ENCODE measurements around the gene STXBP5. TPM values are rescaled to one million over a fixed set of nuclear protein-coding genes. Genes with fewer than 3 reads are reported as not detected.

The STXBP5 gene
- polyA plus RNA-seq, 2 of the 4 experiments (the other 2 are of a cell fraction) = 10.8 to 17.8 TPM

GRCh38 chr6:147274012-147274411 is 69.8 kb downstream of the STXBP5 start:
- Histone ChIP-seq H3K9me3 (no peaks in the 10 kb centered on the region), H3K4me1 (no peaks in the 10 kb centered on the region), H3K27ac (no peak overlapping the region), H3K4me3 (no peak overlapping the region), H3K4me2 (no peak overlapping the region)
- ChIA-PET POLR2A (no interaction called here), CTCF (interaction anchor here (0.6 to 1.3 kb wide), 2 partner anchors 12 to 82 kb away, joined by 3 read pairs; no protein-coding TSS in a partner anchor)
- TF ChIP-seq ZFP36 (IDR thresholded peaks at IDR 0.05; ENCODE audit: borderline replicate concordance, partially characterized antibody) = no peak
- no peak for TF ChIP-seq FOSL2 (IDR thresholded peaks at IDR 0.05)
- no peak for TF ChIP-seq FOSL2 (CRISPR knock-in tag; IDR thresholded peaks at IDR 0.05)
- DNase-seq (ENCODE audit: low read depth in 1 of 2, low spot score in 1 of 2) = no peak
- FAIRE-seq = no peak
- ATAC-seq = no peak

- ChIA-PET CTCF (no interaction called here), POLR2A (no interaction called here)
- H3K27ac ChIP-seq = no peak overlapping the region
- no peak for DNase-seq (ENCODE audit: low read depth in 1 of 2, low spot score in 1 of 2)
- no peaks in the 10 kb centered on the region for H3K9me3 ChIP-seq
- TF ChIP-seq ZFP36 (IDR thresholded peaks at IDR 0.05; ENCODE audit: borderline replicate concordance, partially characterized antibody) (no peak), MAFK (IDR thresholded peaks at IDR 0.05; ENCODE audit: partially characterized antibody) (peak; percentile 25)
- no peaks in the 10 kb centered on the region for H3K4me1 ChIP-seq
- no peak for FAIRE-seq
- H3K4me3 ChIP-seq = no peak overlapping the region
- H3K4me2 ChIP-seq = no peak overlapping the region
- ATAC-seq = no peak
Measured at GRCh38 chr6:147274776-147275175, 70.6 kb downstream of the STXBP5 start.

- Histone ChIP-seq H3K4me1 (no peaks in the 10 kb centered on the region), H3K4me2 (no peak overlapping the region), H3K4me3 (no peak overlapping the region), H3K9me3 (no peaks in the 10 kb centered on the region), H3K27ac (no peak overlapping the region)
- TF ChIP-seq EHMT2 (IDR thresholded peaks at IDR 0.05; ENCODE audit: low read depth) = no peak
- TF ChIP-seq SREBF2 (IDR thresholded peaks at IDR 0.05) = no peak
- no peak for TF ChIP-seq GATA3 (IDR thresholded peaks at IDR 0.05; ENCODE audit: borderline replicate concordance)
- TF ChIP-seq MAZ (IDR thresholded peaks at IDR 0.05; ENCODE audit: borderline replicate concordance, low read depth, low read length) = no peak
- no peak for TF ChIP-seq ESRRA (IDR thresholded peaks at IDR 0.05; ENCODE audit: borderline replicate concordance, low read length)
- TF ChIP-seq RNF2 (IDR thresholded peaks at IDR 0.05; ENCODE audit: borderline replicate concordance, low read depth) = no peak
- no peak for TF ChIP-seq ZNF302 (CRISPR knock-in tag; IDR thresholded peaks at IDR 0.05)
- TF ChIP-seq BCL3 (IDR thresholded peaks at IDR 0.05) = no peak
- WGBS (ENCODE audit: missing lambda C conversion rate) = 96% methylated on average over 2 of the region's 2 CpGs
- FAIRE-seq (no peak), DNase-seq (ENCODE audit: low read depth in 1 of 2, low spot score in 1 of 2) (no peak), ATAC-seq (no peak)
- ChIA-PET CTCF (no interaction called here), POLR2A (no interaction called here)
Measured at GRCh38 chr6:147278891-147279290, 74.7 kb downstream of the STXBP5 start.

- TF ChIP-seq GATA3 (IDR thresholded peaks at IDR 0.05; ENCODE audit: borderline replicate concordance) = no peak
- no peak for TF ChIP-seq RFX5 (IDR thresholded peaks at IDR 0.05)
- TF ChIP-seq MAFK (IDR thresholded peaks at IDR 0.05; ENCODE audit: partially characterized antibody) = no peak
- no peak for TF ChIP-seq CTCF (IDR thresholded peaks at IDR 0.05)
- TF ChIP-seq TP53 (CRISPR knock-in tag; IDR thresholded peaks at IDR 0.05) = no peak
- TF ChIP-seq CBX8 (IDR thresholded peaks at IDR 0.05) = no peak
- TF ChIP-seq CHD4 (IDR thresholded peaks at IDR 0.05; ENCODE audit: borderline replicate concordance) = no peak
- TF ChIP-seq NFE2L2 (conservative IDR thresholded peaks at IDR 0.05; ENCODE audit: low read length) = no peak
- TF ChIP-seq HMGXB4 (CRISPR knock-in tag; IDR thresholded peaks at IDR 0.05; ENCODE audit: borderline replicate concordance) = no peak
- no peak for TF ChIP-seq ZC3H11A (IDR thresholded peaks at IDR 0.05)
- TF ChIP-seq HOXB5 (CRISPR knock-in tag; IDR thresholded peaks at IDR 0.05) = no peak
- no peak for TF ChIP-seq NPAS2 (CRISPR knock-in tag; IDR thresholded peaks at IDR 0.05; ENCODE audit: borderline replicate concordance)
- no peak overlapping the region for H3K4me2 ChIP-seq
- ChIA-PET CTCF (no interaction called here), POLR2A (no interaction called here)
- H3K27ac ChIP-seq = no peak overlapping the region
- no peaks in the 10 kb centered on the region for H3K9me3 ChIP-seq
- 85% methylated on average over 2 of the region's 2 CpGs for WGBS (ENCODE audit: missing lambda C conversion rate)
- FAIRE-seq = no peak
- no peak overlapping the region for H3K4me3 ChIP-seq
- no peak for ATAC-seq
- H3K4me1 ChIP-seq = no peaks in the 10 kb centered on the region
- DNase-seq (ENCODE audit: low read depth in 1 of 2, low spot score in 1 of 2) = no peak
Measured at GRCh38 chr6:147279427-147279826, 75.2 kb downstream of the STXBP5 start.

Measured in A549 (cell line).